Measurements from ENCODE around the gene RTP3. TPM values are rescaled to one million over a fixed set of nuclear protein-coding genes. Genes with fewer than 3 reads are reported as not detected.

The RTP3 gene
- total RNA-seq, 2 experiments from 2014 or later = not detected

- POLR2A ChIA-PET = no interaction called here
- Mint-ChIP-seq H3K27ac (no peak overlapping the region), H3K36me3 (no peaks in the 10 kb centered on the region), H3K4me1 (ENCODE audit: low read depth) (peaks cover 3% of the 10 kb centered on the region), H3K4me3 (no peak overlapping the region), H3K9me3 (no peaks in the 10 kb centered on the region), H3K27me3 (no peaks in the 10 kb centered on the region)
- DNase-seq = peak; percentile 62
- intact Hi-C loops (cut with micrococcal nuclease) = loop anchor here (1.0 kb wide), 1 partner anchor 61 kb away; no protein-coding TSS in a partner anchor
- CTCF ChIA-PET = interaction anchor here (0.9 to 5.0 kb wide), 9 partner anchors 8 to 320 kb away, joined by 3 to 40 read pairs (median 4); no protein-coding TSS in a partner anchor
Observed at GRCh38 chr3:46496746-46497555, 825 bp upstream of the RTP3 start.

DNA sequence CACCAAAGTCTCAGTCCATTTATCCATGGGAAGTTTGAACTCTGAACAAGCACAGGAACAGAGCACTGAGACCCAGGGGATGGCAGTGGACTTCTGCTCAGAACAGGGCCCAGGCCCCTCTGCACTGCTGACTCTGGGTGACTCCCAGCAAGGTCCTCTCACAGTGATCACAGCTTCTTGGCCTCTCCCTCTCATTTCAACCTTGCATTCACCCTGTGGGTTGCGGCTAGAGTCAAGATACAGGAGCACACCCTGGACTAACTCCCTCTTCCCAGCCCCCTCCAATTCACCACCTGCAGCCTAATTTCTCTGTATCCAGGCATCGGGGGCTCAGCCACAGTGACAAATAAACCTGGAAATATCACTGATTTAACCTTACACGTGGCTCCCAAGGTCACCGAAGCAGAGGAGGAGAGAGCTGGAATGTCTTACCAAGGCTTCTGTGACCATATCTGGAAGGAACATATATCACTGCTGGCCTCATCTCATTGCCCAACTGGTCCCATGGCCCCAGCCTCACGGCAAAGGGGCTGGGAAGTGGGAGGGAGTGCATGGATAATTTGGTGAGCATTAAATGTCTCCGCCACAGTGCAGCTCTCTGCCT is 1.2 kb downstream of the RTP3 start:
- H3K4me1 Mint-ChIP-seq (ENCODE audit: low read depth) = peaks cover 5% of the 10 kb centered on the region
- H3K4me3 Mint-ChIP-seq = no peak overlapping the region
- H3K27me3 Mint-ChIP-seq = no peaks in the 10 kb centered on the region
- ChIA-PET CTCF (interaction anchor here (1.0 to 5.0 kb wide), 3 partner anchors 10 to 131 kb away, joined by 3 to 40 read pairs (median 37); no protein-coding TSS in a partner anchor), POLR2A (no interaction called here)
- H3K36me3 Mint-ChIP-seq = no peaks in the 10 kb centered on the region
- intact Hi-C loops (cut with micrococcal nuclease) = no loop called here
- H3K9me3 Mint-ChIP-seq = peaks cover 3% of the 10 kb centered on the region
- no peak for DNase-seq
- H3K27ac Mint-ChIP-seq = no peak overlapping the region

- no peak overlapping the region for H3K27ac Mint-ChIP-seq
Observed at GRCh38 chr3:46500656-46501635, 3.2 kb downstream of the RTP3 start.

DNA sequence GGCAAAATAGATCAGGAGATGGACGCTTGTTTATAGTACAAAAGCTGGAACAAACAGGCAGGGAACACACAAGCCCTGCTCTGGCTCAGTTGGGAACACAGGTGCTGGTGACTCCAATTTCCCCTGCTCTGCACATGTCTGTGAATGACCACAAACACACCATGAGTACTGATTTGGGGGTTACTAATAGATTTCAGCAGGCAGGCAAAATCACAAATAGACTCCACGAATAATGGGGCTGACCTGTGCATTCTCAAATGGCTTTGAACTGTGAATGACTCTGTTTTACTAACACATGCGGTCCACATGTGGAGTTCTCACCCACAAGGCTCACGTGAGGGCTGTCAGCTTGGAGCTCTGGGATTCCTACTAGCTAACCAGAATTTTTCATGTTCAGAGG is 3.9 kb downstream of the RTP3 start:
- Mint-ChIP-seq H3K27me3 (no peaks in the 10 kb centered on the region), H3K4me3 (no peak overlapping the region), H3K36me3 (no peaks in the 10 kb centered on the region), H3K4me1 (ENCODE audit: low read depth) (peaks cover 14% of the 10 kb centered on the region), H3K27ac (no peak overlapping the region), H3K9me3 (peaks cover 3% of the 10 kb centered on the region)
- CTCF ChIA-PET = interaction anchor here (1.2 to 3.0 kb wide), 4 partner anchors 9 to 128 kb away, joined by 3 to 18 read pairs (median 4); no protein-coding TSS in a partner anchor
- intact Hi-C loops (cut with micrococcal nuclease) = no loop called here
- no peak for DNase-seq
- POLR2A ChIA-PET = no interaction called here

More at GRCh38 chr3:46500656-46501635, 3.2 kb downstream of the RTP3 start:
- H3K36me3 Mint-ChIP-seq = no peaks in the 10 kb centered on the region
- intact Hi-C loops (cut with micrococcal nuclease) = no loop called here
- H3K27me3 Mint-ChIP-seq = no peaks in the 10 kb centered on the region
- H3K4me3 Mint-ChIP-seq = no peak overlapping the region
- CTCF ChIA-PET = interaction anchor here (1.3 to 5.0 kb wide), 4 partner anchors 8 to 129 kb away, joined by 3 to 40 read pairs (median 11); no protein-coding TSS in a partner anchor
- peaks cover 14% of the 10 kb centered on the region for H3K4me1 Mint-ChIP-seq (ENCODE audit: low read depth)
- peaks cover 3% of the 10 kb centered on the region for H3K9me3 Mint-ChIP-seq
- no peak for DNase-seq
- POLR2A ChIA-PET = no interaction called here

GRCh38 chr3:46503200-46503874 is 5.6 kb downstream of the RTP3 start:
- Mint-ChIP-seq H3K27me3 (no peaks in the 10 kb centered on the region), H3K27ac (no peak overlapping the region), H3K4me3 (no peak overlapping the region), H3K4me1 (ENCODE audit: low read depth) (peaks cover 14% of the 10 kb centered on the region), H3K36me3 (no peaks in the 10 kb centered on the region), H3K9me3 (peaks cover 3% of the 10 kb centered on the region)
- CTCF ChIA-PET = interaction anchor here (1.2 to 3.0 kb wide), 3 partner anchors 14 to 126 kb away, joined by 3 to 18 read pairs (median 5); no protein-coding TSS in a partner anchor
- intact Hi-C loops (cut with micrococcal nuclease) = no loop called here
- no peak for DNase-seq
- POLR2A ChIA-PET = no interaction called here

- intact Hi-C loops (cut with micrococcal nuclease) = no loop called here
- Mint-ChIP-seq H3K9me3 (peaks cover 3% of the 10 kb centered on the region), H3K36me3 (no peaks in the 10 kb centered on the region), H3K27ac (no peak overlapping the region), H3K27me3 (no peaks in the 10 kb centered on the region), H3K4me3 (no peak overlapping the region), H3K4me1 (ENCODE audit: low read depth) (peaks cover 14% of the 10 kb centered on the region)
- peak; percentile 41 for DNase-seq
- ChIA-PET CTCF (interaction anchor here (1.3 kb wide), 1 partner anchor 34 kb away, joined by 3 read pairs; no protein-coding TSS in a partner anchor), POLR2A (no interaction called here)
Observed at GRCh38 chr3:46504789-46505188, 7.0 kb downstream of the RTP3 start.

DNA sequence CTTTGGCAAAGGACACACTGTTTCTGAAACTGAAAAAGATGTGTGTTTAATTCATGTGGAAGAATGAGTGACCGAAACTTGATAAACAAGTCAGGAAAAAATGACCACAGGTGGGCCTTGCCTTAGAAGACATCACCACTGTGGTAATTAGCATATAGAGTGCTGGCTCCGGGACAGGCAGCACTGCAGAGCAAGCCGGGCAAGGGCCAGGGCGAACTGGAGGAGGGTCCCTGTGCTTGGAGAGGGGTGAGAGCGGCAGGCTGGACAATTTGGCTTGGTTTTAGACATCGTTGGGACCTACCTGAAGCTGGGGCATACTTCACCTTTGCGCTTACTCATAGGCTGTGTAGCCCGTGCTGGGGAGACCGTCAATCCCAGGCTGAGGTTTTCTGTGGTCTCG is 8.2 kb downstream of the RTP3 start:
- Mint-ChIP-seq H3K4me1 (ENCODE audit: low read depth) (peaks cover 12% of the 10 kb centered on the region), H3K27me3 (no peaks in the 10 kb centered on the region), H3K4me3 (no peak overlapping the region), H3K36me3 (no peaks in the 10 kb centered on the region), H3K27ac (no peak overlapping the region), H3K9me3 (peaks cover 3% of the 10 kb centered on the region)
- intact Hi-C loops (cut with micrococcal nuclease) = no loop called here
- ChIA-PET POLR2A (no interaction called here), CTCF (interaction anchor here (1.3 kb wide), 1 partner anchor 33 kb away, joined by 3 read pairs; no protein-coding TSS in a partner anchor)
- DNase-seq = no peak

GRCh38 chr3:46506526-46506925 is 8.8 kb downstream of the RTP3 start:
- intact Hi-C loops (cut with micrococcal nuclease) = no loop called here
- no peak for DNase-seq
- peaks cover 12% of the 10 kb centered on the region for H3K4me1 Mint-ChIP-seq (ENCODE audit: low read depth)
- peaks cover 3% of the 10 kb centered on the region for H3K9me3 Mint-ChIP-seq
- H3K27ac Mint-ChIP-seq = no peak overlapping the region
- ChIA-PET CTCF (no interaction called here), POLR2A (no interaction called here)
- H3K4me3 Mint-ChIP-seq = no peak overlapping the region
- H3K36me3 Mint-ChIP-seq = no peaks in the 10 kb centered on the region
- H3K27me3 Mint-ChIP-seq = no peaks in the 10 kb centered on the region

DNA sequence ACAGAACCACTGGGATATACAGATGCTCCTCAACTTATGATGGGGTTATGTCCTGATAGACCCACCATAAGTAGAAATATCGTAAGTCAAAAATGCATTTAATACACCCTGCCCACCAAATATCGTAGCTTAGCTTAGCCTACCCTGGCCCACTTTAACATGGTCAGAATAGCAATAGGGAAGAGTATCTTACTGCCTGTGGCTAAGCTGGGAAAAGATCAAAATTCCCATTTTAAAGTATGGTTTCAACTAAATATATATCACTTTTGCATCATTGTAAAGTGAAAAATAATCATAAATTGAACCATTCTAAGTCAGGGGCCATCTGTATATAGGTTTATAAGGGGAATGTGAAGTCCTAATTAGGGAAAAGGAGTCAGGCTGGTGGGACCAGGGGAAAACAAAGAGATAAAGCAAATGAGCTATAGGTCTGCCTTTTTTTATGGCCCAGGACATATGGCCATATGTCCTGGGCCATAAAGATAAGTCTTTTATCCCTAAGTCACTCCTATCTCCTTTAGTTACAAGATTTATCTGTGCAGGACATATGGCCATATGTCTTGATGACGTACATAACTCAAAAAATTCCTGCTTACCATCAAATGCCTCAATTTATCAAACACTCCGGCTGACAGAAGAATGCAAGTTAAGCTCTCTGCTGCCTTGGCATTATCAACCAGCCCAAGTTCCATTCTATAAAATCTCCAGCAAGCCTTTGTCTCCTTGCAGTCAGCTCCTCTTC is 11.2 kb downstream of the RTP3 start:
- intact Hi-C loops (cut with micrococcal nuclease) = no loop called here
- CTCF ChIA-PET = interaction anchor here (0.6 to 1.8 kb wide), 3 partner anchors 12 to 49 kb away, joined by 3 to 10 read pairs (median 3); partner anchors contain the start of gene RTP3
- Mint-ChIP-seq H3K9me3 (no peaks in the 10 kb centered on the region), H3K4me3 (no peak overlapping the region), H3K4me1 (ENCODE audit: low read depth) (peaks cover 9% of the 10 kb centered on the region), H3K27ac (no peak overlapping the region), H3K36me3 (no peaks in the 10 kb centered on the region), H3K27me3 (peaks cover 5% of the 10 kb centered on the region)
- no peak for DNase-seq
- POLR2A ChIA-PET = no interaction called here

DNA sequence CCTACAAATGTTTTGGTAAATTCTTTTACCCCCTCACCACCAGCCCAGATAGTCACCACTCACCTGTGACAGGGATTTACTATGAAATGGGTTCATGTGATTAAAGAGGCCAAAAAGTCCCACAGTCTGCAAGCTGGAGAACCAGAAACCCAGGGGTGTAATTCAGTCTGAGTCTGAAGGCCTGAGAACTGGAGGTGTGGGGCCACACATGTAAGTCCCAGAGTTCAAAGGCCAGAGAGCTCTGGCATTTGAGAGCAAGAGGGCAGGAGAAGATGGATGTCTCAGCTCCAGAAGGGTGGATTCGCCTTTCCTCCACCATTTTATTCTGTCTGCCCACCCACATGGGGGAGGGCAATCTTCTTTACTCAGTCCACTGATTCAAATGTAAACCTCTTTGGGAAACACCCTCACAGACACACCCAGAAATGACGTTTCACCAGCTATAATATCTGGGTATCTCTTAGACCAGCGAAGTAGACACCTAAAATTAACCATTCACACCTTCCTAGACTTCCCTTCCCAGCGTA is 11.9 kb downstream of the RTP3 start:
- Mint-ChIP-seq H3K36me3 (no peaks in the 10 kb centered on the region), H3K27me3 (peaks cover 5% of the 10 kb centered on the region), H3K9me3 (no peaks in the 10 kb centered on the region), H3K4me3 (no peak overlapping the region), H3K4me1 (ENCODE audit: low read depth) (peaks cover 7% of the 10 kb centered on the region), H3K27ac (no peak overlapping the region)
- DNase-seq = no peak
- intact Hi-C loops (cut with micrococcal nuclease) = no loop called here
- ChIA-PET POLR2A (no interaction called here), CTCF (interaction anchor here (0.6 to 1.8 kb wide), 3 partner anchors 13 to 49 kb away, joined by 3 to 10 read pairs (median 3); partner anchors contain the start of gene RTP3)

All from activated CD4-positive, alpha-beta memory T cell treated with anti-CD3 and anti-CD28 coated beads for 36 hours (primary cell).